NCI-H510A (cell line): ENCODE data around the gene EIF4E2.
A peak's percentile ranks its signal among the peaks of the same experiment; 100 is the strongest.

Experiments
- DNase-seq: peaks from one replicate; lab custom pipeline; 2025; lab: John Stamatoyannopoulos, UW

The EIF4E2 gene, protein sequence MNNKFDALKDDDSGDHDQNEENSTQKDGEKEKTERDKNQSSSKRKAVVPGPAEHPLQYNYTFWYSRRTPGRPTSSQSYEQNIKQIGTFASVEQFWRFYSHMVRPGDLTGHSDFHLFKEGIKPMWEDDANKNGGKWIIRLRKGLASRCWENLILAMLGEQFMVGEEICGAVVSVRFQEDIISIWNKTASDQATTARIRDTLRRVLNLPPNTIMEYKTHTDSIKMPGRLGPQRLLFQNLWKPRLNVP

DNA sequence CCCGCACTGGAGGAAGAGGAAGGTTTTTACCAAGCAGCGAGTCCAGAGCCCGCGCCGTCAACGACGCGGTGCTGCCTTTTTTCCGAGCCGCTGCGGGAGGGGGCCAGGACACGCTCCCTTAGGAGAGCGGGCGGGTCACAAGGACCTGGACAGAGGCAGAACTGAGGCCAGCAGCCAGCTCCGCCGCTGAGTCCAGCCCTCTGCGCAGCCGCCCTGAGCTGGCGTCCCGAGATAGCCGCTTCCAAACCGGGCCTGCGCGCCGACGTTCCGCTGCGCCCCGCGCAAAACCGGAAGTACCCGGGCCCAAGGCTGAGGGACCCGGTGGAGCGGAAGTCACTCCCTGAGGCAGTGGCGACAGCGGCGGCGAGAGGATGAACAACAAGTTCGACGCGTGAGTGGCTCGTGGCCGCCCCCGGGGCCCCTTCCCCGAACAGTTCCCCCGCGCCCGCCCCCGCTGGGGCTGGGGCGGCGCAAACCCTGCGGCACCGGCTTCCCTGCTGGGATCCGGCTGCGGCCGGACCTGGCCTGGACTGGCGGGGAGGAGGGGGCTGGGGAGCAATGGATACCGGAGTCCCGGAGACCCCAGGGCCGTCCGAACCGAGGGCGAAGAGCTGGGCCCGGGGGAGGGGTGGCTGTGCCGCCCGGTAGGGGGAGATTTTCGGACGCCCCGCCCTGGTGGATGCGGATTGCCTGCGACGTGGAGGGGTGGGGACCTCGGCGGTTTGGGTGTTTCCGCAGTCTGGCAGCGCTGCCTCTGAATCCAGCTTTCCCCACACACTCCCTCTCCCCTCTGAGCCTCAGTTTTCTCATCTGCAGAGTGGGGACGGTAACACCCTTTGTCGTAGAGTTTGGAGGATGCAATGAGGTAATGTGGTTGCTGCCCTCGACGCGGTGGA is at the start of gene EIF4E2, which contains the start of gene TIGD1:
EIF4E2 (plus strand) TSS at position 336 of the 896 bp plus-strand sequence; CDS start at position 372, 36 bp downstream.
TIGD1 (minus strand) TSS at position 204 of the 896 bp plus-strand sequence. CDS start 675 bp downstream, outside the sequence.
- DNase-seq = peak; percentile 97

DNA sequence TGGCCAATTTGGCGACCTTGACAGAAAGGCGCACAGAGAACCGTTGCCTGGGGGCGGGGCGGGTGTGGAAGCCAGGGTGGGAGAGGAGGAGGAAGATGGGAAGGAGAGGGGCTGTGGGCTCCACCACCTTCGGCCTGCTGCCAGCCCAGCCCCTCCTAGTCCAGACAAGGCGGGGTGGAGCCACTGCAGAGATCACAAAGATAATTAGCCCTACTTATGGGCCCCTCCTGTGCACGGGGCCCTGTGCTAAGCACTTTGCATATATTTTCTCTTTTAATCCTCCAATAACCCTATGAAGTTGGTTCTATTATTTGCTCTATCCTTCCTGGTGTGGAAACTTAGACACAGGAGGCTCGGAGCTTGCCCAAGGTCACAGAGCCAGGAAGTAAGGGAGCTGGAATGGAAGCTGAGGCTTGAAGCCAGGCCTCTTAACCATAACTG is 49.1 kb upstream of the EIF4E2 start:
- no peak for DNase-seq

DNA sequence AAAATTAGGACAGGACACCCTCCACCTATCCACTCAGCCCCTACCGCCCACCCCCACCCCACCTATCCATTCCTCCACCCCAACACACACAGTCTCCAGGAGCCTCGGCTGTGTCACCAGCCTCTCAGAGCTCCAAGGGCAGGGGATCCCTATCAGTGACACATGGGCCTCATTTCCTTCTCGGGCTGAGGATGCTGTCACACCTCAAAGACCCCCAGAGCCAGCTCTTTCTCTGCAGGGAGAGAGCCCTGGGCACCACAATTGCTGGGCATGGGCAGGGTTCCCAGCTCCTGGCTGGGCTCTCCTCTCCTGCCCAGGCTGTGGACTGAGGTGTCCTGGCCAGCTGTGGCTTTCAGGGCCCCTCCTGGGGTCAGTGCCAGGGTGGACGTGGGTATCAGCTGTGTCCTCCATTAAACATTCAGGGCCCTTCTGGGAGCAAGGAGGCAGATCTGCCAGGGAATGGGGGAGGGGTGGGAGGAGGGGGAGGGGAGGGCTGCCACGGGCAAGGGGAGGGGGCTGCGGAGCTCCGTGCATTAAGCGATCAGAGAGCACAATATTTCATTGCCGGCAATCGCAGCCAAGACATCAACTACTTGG is 48.6 kb upstream of the EIF4E2 start:
- DNase-seq = no peak

DNA sequence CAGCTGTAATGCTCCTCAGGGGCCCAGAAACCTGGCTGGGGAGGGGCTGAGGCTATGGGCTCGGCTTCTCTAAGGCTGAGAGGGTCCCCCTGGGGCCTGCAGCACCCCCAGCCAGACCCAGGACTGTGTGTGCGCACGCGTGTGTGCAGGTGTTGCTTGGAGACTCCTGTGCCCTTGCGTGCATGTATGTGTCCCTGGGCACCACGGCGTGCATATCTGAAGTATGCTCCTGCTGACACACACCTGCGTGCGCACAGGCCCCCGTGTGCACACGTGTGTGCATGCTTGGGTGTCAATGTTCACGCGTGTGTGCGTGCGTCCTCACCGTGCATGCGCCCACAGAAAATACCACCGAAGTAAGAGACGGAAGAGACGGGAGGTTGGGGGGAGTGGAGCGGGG is 48.0 kb upstream of the EIF4E2 start:
- DNase-seq = no peak

DNA sequence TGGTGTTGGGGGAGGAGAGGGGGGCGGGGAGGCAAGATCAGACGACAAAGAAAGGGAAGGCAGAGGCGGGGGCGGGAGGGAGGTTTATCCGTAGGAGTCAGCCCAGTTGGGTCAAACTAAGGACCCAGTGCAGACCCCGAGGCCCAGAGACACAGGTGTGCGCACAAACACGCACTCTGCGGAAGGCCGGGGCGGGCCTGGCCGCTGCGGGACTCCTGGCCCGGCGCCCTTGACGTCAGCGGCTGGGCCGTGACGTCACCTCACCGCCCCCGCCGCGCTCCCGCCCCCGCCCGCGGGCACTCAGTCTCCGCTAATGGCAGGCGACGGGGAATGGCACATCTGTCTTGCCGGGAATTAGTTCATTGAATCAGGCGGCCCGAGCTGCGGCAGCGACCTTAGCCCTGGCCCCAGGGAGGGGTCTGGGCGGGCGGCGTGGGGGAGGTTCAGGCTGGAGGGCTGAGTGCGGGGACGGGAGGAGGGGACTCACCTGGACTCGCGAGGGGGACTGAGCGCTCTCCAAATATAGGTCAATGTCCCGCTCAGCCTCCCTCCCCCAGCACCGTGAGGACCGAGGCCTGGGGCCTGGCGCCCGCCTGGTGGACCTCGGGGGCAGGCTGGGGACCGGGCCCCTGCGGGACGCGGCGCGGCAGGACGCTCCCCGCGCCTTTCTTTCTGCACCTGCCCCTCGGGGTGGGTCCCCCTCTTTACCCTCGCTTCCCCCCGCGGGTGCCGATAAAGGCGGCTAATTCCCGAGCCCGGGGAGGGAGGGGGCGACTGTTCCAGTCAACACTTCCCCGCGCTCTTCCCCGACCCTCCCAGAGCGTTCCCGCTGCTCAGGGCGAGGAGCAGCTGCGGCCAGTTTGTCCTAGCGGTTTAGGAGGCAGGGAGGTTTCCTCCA is 47.3 kb upstream of the EIF4E2 start:
- peak; percentile 45 for DNase-seq

DNA sequence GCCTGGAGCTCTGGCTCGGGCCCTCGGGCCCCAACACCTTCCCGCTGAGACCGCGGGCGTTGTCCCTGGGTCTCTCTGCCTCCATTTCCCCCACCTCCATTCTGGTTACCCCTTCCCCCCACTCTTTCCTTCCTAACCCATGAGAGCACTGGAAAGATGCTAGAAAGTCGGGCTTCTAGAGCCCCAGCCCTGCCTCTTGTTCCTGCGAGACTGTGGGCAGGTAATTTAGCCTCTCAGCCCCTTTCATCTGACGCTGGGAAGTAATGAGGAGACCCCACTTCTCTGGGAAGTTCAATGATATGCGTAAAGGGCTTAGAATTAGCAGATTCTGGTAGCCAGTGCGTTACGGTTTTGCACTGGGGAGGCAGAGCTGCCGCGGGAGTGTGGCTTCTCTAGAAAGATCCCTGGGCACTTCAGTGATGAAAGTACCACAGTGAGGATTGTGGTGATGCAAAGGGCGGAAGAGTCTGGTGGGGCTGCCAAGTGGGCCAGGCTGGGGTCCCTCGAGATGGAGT is 46.6 kb upstream of the EIF4E2 start:
- no peak for DNase-seq

DNA sequence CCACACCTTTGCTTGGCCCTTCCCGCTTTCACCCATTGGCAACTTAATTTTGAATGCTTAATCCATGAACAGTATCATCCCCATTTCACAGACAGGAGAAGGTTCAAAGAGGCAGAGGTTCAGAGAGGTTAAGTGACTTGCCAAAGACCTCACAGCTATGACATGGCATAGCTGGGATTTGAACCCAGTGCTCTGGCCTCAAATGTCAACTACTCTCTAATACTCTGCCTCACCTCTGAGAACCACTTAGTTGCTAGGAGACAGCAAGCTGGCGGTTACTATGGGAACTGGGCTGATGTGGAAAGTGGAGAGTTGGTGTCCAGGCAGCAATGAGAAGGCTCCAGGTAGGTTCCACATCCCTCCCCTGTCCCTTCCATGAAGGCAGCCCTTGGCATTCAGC is 46.1 kb upstream of the EIF4E2 start:
- peak; percentile 54 for DNase-seq

DNA sequence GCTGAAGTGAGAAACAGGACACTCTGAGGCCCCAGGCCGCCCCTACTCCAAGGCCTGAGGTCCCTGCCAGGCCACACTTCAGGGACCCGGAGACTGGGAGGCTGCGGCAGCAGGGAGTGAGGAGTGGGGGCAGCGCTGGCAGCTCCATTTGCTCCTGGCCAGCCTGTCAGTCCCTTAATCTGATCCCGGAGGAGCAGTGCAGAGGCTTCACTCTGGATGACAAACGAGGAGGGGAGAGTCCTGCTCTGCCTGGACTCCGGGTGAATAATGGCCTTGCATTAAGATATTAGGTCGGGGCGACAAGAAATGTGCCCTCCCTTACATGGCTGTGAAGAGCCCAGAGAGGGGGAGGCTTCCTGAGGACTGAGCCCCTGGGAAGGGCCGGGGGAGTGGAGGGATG is 44.6 kb upstream of the EIF4E2 start:
- no peak for DNase-seq

DNA sequence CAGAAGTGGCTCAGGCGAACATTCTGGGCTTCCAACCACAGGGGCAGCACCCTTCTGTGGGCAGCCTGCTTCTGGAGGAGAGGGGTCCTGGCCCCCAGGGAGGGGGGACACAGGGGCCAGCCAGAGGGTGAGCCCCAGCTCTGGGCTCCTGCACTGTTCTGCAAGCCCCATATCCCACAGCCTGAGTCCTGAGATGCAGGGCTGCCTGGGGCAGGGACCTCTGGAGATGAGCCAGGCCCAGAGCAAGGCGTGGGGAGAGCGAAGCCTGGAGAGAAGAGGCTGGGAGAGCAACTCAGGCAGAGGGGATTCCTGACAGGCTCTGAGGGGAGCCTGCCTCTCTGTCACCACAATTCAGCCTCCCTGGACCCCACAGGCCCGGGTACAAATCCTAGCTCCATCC is 43.8 kb upstream of the EIF4E2 start:
- DNase-seq = no peak

DNA sequence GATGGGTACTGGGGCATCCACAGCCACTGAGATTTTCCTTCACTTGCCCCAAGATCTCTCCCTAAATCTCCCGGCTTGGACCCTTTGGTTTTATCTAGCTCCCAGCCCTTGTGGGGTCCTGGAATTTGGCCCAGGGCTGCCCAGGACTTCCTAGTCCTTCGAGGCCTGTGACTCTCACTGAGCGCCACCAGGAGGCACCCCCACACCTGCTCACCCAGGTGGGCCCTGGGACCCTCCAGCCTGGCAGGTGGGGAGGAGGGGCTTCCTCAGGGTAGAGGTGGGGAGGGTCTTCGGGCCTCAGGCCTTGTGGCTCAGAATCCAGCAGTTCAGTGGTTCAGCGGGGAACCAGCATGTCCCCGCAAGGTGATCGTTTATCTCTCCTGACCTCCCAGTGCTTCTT is 42.2 kb upstream of the EIF4E2 start:
- DNase-seq = no peak

DNA sequence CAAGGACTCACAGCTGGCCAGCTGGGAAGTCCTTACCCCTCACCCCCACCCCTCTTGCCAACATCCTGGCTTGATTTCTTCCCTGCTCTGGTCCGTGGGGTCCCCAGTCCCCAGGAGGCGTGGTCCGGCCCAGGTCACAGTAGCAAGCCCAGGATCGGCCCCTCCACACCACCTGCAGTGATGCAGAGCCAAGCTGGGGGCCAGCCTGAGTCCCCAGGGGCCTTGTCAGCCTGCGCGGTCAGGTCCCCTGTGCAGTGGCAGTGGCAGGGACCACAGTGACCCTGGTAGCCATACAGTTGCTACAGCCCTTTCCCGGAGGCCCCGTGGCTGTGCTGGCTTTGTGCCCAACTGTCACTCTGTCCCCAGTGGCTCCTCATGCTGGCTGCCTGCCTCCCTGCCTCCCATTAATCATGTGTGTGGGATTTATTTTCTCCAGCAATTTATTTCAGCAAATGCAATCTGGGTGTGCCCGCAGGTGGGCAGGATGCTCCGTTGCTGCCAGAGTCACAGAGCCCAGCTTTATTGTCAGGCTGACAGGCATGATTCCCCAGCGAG is 39.1 kb upstream of the EIF4E2 start:
- no peak for DNase-seq

DNA sequence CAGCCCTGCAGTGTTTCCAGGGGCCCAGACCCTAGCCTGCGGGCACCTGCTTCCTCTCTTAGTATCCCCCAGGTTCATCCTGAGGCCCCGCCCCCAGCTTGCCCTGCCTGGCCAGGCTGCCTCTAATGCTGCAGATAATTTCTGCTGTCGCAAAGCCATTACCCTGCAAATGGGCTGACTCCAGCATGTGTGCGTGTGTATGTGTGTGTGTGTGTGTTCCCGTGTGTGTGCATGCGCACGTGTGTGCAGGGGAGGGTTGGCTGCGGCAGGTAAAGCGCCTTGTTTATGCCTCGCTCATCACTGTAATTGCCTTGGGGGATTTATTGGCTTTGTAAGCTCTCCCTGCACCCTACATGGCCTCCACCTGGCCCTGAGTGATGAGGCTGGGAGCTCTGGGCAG is 37.9 kb upstream of the EIF4E2 start:
- no peak for DNase-seq

DNA sequence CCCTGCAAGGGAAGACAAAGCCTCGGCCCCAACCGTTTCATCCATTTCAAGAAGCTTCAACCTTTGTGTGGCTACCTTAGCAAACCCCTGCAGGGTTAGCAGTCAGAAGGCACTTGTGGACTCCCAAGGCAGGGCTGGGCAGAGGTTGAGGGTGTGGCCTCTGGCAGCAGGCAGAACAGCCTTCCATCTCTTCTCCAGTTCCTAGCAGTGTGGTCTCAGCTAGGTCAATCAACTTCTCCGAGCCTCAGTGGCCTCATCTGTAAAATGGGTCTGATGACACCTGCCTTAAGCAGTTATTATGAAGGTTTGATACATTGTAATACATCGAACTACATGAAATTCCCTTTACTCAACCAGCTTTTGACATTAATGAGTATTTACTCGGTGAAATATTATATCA is 37.1 kb upstream of the EIF4E2 start:
- DNase-seq = no peak

DNA sequence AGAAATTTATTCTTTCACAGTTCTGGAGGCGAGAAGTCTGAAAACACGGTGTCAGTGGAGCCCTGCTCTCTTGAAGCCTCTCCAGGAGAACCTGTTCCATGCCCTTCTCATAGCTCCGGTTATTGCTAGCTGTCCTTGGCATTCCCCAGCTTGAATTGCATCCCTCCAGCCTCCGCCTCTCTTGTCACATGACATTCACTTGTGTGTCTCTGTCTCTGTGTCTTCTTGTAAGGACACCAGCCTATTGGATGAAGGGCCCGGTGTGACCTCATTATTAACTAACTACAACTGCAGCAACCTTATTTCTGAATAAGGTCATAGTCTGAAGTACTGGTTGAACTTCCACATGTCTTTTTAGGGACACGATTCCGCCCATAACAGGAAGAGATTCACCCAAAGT is 34.9 kb upstream of the EIF4E2 start:
- no peak for DNase-seq

DNA sequence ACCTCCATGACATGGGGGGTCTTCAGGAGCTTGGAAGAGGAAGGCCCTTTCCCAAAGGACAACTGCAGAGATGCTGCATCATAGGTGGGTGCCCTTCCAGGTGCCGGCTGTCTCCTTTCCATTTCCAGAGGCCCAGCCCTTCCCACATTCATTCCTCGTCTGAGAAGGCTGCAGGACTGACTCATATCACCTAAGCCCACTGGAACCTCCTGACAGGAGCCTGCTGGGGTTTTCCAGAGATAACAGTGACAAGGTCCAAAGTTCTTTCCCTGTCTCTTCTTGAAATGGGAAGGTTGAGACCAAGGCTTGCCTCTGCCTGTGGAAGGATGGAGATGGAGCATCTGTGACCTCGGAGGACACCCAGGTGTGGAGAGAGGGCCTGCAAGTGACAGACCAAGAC is 33.9 kb upstream of the EIF4E2 start:
- no peak for DNase-seq

DNA sequence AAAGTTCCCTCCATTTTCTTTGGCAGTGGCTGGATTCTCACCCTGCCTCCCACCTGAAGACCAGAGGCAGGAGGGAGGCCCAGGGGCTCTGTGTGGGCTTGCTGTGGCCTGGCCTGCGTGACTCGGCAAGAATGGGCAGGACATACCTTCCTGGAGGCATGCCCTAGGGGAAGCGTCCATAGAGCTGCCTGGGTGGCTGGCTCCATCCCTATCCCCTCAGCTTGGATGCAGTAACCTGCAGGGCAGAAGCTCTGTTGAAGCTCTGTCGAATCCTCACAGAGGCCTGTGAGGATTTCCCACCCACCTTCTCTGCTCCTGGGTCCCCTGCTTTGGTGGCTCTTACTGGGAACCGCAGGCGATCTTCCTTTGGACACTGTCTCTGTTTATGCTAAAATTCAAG is 31.6 kb upstream of the EIF4E2 start:
- no peak for DNase-seq

DNA sequence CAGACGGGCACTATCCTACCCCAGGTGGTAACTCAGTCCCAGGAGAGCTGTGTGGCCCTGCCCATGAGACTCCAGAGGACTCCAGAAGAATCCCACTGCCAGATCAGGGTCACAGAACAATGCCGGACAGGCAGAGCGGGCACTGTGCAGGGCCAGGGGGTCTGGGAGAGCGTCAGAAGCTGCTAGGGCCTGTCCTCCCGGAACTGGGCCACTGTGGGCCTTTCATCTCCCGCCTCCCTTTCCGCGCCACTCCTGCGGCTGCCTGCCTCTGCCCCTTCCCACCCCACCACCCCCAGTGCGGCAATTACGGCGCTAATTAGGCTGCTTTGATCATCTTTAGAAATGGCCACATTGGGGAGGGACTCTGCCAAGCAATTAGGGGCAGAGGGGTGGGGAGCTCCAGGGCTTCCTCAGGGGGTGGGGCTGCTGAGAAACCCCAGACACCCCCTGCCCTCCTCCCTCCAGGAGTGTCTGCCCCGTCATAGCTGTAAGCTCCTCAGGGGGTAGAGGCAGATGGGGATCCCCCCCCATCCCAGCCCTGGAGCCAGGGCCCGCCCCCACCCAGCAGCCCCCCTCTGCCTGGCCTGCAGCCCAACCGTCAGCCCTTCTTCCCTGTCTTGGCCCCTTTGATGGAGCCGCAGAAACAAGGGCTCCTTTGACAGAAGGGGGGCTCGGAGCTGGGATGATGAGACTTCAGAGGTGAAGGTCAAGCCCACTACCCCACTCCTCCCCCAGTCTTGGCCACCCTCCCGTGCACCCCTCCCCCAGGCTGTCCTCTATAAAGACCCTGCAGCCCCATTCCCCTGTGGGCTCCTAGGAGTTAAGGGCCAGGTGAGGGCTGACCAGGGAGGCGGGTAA is 30.7 kb upstream of the EIF4E2 start, which contains the start of gene PRSS56:
PRSS56 (plus strand) TSS at position 808 of the 858 bp plus-strand sequence. CDS start 211 bp downstream, outside the sequence.
- DNase-seq = no peak

DNA sequence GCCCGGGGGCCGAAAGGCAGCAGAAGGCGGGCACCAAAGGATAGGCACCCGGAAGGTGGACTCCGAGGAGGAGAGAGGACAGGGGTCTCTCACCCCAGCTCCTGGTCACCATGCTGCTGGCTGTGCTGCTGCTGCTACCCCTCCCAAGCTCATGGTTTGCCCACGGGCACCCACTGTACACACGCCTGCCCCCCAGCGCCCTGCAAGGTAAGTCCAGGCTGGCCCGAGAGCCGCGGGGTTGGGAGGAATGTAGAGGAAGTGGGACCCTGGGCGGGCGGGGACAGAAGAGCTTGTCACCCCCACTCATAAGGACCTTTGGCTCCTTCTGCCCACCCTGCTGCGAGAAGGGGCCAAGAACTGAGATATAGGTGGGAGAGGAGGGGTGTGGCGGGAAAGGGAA is 30.0 kb upstream of the EIF4E2 start:
- DNase-seq = no peak

DNA sequence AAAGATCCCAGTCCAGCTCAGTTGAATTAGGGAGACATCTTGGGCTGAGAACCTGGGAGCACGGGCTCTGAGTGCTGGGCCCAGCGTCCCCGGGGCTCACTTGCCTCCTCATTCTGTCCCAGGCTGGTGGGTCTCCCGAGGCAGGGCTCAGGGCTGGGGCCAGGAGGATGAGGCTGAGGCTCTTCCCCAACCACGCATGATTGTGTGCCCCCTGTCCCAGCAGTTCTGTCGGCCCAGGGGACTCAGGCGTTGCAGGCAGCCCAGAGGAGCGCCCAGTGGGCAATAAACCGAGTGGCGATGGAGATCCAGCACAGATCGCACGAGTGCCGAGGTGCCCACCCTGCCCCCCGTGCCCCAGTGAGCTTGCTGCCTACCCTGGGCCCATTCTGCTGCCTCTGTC is 29.4 kb upstream of the EIF4E2 start:
- DNase-seq = no peak

DNA sequence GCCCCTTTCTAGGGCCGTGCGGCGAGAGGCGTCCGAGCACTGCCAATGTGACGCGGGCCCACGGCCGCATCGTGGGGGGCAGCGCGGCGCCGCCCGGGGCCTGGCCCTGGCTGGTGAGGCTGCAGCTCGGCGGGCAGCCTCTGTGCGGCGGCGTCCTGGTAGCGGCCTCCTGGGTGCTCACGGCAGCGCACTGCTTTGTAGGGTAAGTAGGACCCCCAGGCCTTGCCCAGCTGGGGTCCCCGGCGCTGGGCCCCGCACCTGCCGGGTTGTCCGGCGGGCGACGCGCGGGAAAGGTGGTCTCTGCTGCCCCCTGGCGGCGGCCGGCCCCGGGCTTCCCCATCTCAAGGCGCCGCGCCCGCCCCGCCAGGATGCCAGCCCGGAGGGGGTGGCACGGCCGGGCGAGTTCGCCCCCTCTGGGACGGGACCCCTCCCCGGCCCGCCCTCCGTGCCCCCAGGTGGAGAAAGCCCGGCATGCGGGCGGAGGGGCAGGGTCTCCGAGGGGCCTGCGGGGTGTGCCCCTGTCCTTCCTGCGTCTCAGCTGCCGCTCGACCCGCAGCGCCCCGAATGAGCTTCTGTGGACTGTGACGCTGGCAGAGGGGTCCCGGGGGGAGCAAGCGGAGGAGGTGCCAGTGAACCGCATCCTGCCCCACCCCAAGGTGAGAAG is 28.4 kb upstream of the EIF4E2 start:
- DNase-seq = no peak
